Neuron (in vitro differentiated cells): Measurements from ENCODE around the gene AADAT.
"Not testable (repeated sequence)": the region's sequence is repeated elsewhere in the genome, so short reads cannot be mapped to it uniquely, and the experiment has no call there.

ENCODE experiments used
- H2AFZ ChIP-seq: one replicate; pipeline ENCODE4 v1.6.1; 2013; ENCODE audit warnings: low read depth, mild to moderate bottlenecking, inconsistent platforms, low read length, moderate library complexity
- H3K27me3 ChIP-seq: one replicate; pipeline ENCODE4 v1.6.1; 2013; ENCODE audit warnings: low read length; ENCODE audit not compliant: insufficient read depth
- H3K36me3 ChIP-seq: one replicate; pipeline ENCODE4 v1.6.1; 2013; ENCODE audit warnings: low read length; ENCODE audit not compliant: insufficient read depth
- H3K4me1 ChIP-seq: one replicate; pipeline ENCODE4 v1.6.1; 2013; ENCODE audit warnings: low read length; ENCODE audit not compliant: insufficient read depth
- H3K4me3 ChIP-seq: 2 replicates; pipeline ENCODE4 v1.5.1; 2013; ENCODE audit warnings: mild to moderate bottlenecking, low read length, moderate library complexity
- H3K9me3 ChIP-seq: one replicate; pipeline ENCODE4 v1.6.1; 2013; ENCODE audit warnings: low read length

Gene AADAT

GRCh38 chr4:170110285-170110672, 20.5 kb upstream of the AADAT start:
- Histone ChIP-seq H2AFZ (no peak overlapping the region), H3K9me3 (no peaks in the 10 kb centered on the region), H3K4me1 (peaks cover 18% of the 10 kb centered on the region), H3K4me3 (no peak overlapping the region), H3K27me3 (peaks cover 5% of the 10 kb centered on the region), H3K36me3 (no peaks in the 10 kb centered on the region)

DNA sequence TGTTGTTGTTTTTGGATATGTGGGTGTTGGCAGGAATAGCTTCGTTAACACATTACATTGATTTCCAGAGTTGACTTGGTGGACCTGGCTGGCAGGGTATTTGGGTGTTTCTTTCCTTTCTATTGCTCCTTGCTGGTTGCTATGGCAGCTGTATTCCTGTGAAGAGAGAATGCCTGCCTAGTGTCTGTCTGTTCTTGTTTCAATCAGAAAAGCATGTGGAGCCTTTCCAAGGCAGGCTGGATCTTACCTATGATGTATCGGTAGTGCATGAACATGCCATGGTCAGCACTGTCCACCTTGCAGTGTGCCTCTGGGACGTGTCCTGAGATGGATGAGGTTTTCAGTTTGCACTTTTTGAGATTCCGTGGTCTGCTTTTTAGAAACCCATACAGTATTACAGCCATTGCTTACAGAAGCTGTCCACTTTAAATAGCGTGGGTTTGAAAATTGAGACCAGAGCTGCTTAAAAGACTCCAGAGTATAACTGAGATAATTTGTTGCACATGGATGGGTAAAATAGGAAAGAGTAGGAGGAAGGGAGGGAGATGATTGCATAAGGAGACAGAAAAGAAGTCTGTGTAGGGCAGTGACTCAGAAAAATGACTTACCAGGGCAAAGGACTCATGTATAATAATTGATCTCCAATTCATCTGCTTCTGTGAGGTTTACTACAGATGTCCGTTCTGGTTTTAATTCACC, 20.0 kb upstream of the AADAT start:
- no peaks in the 10 kb centered on the region for H3K9me3 ChIP-seq
- H3K36me3 ChIP-seq = no peaks in the 10 kb centered on the region
- no peak overlapping the region for H3K4me3 ChIP-seq
- H3K4me1 ChIP-seq = peaks cover 18% of the 10 kb centered on the region
- no peak overlapping the region for H2AFZ ChIP-seq
- peaks cover 5% of the 10 kb centered on the region for H3K27me3 ChIP-seq

- H3K36me3 ChIP-seq = no peaks in the 10 kb centered on the region
- H3K4me3 ChIP-seq = no peak overlapping the region
- no peaks in the 10 kb centered on the region for H3K9me3 ChIP-seq
- no peak overlapping the region for H2AFZ ChIP-seq
- peaks cover 18% of the 10 kb centered on the region for H3K4me1 ChIP-seq
- peaks cover 5% of the 10 kb centered on the region for H3K27me3 ChIP-seq
These were observed 17.1 kb upstream of the AADAT start for GRCh38 chr4:170106900-170107299.

DNA sequence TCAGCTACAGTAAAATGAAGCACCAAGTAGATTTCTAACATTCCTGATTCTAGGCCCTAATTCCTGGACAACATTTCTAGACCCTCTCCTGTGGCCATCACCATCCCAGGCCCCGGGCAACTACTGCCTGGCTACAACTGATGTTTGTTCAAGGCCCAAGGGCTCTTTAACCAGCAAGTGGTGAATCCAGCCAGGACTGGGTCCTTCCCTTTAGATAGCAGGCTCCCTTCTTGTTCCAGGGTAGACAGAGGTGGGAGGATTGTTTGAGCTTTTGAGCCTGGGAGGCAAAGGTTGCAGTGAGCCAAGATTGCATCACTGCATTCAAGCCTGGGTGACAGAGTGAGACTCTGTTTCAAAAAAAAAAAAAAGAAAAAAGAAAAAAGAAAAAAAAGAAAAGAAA, 12.7 kb upstream of the AADAT start:
- H2AFZ ChIP-seq = no peak overlapping the region
- H3K27me3 ChIP-seq = peaks cover 3% of the 10 kb centered on the region
- peaks cover 2% of the 10 kb centered on the region for H3K9me3 ChIP-seq
- H3K36me3 ChIP-seq = no peaks in the 10 kb centered on the region
- no peaks in the 10 kb centered on the region for H3K4me1 ChIP-seq
- H3K4me3 ChIP-seq = no peak overlapping the region

GRCh38 chr4:170098171-170098570, 8.4 kb upstream of the AADAT start:
- not testable (repeated sequence) for H3K36me3 ChIP-seq, H3K4me1 ChIP-seq, H2AFZ ChIP-seq, H3K4me3 ChIP-seq, H3K27me3 ChIP-seq, H3K9me3 ChIP-seq

- Histone ChIP-seq H3K27me3 (no peaks in the 10 kb centered on the region), H3K4me3 (no peak overlapping the region), H2AFZ (no peak overlapping the region), H3K9me3 (peaks cover 2% of the 10 kb centered on the region), H3K36me3 (no peaks in the 10 kb centered on the region), H3K4me1 (peaks cover 6% of the 10 kb centered on the region)
These were observed 7.9 kb upstream of the AADAT start for GRCh38 chr4:170097681-170098080.

GRCh38 chr4:170093973-170094535, 4.3 kb upstream of the AADAT start:
- H3K4me1 ChIP-seq = peaks cover 7% of the 10 kb centered on the region
- no peak overlapping the region for H2AFZ ChIP-seq
- H3K27me3 ChIP-seq = no peaks in the 10 kb centered on the region
- H3K4me3 ChIP-seq = no peak overlapping the region
- H3K36me3 ChIP-seq = no peaks in the 10 kb centered on the region
- H3K9me3 ChIP-seq = peaks cover 2% of the 10 kb centered on the region

DNA sequence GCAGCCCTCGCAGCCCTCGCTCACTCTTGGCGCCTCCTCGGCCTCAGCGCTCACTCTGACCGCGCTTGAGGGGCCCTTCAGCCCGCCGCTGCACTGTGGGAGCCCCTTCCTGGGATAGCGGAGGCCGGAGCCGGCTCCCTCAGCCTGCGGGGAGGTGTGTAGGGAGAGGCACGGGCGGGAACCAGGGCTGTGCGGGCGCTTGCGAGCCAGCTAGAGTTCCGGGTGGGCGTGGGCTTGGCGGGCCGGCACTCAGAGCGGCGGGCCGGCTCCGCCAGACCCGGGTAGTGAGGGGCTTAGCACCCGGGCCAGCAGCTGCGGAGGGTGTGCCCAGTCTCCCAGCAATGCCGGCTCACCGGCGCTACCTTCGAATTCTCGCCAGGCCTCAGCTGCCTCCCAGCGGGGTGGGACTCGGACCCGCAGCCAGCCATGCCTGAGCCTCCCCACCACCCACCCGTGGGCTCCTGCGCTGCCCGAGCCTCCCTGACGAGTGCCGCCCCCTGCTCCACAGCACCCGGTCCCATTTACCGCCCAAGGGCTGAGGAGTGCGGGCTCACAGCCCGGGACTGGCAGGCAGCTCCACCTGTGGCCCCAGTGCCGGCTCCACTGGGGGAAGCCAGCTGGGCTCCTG, 1.4 kb upstream of the AADAT start:
- Histone ChIP-seq H3K4me1 (peaks cover 16% of the 10 kb centered on the region), H3K9me3 (no peaks in the 10 kb centered on the region), H3K36me3 (peaks cover 23% of the 10 kb centered on the region), H2AFZ (no peak overlapping the region), H3K27me3 (no peaks in the 10 kb centered on the region), H3K4me3 (no peak overlapping the region)

- Histone ChIP-seq H3K4me3 (peak overlapping the region; percentile 66), H2AFZ (peak overlapping the region; percentile 69), H3K27me3 (no peaks in the 10 kb centered on the region), H3K4me1 (peaks cover 16% of the 10 kb centered on the region), H3K36me3 (peaks cover 28% of the 10 kb centered on the region), H3K9me3 (no peaks in the 10 kb centered on the region)
These were observed 746 bp upstream of the AADAT start for GRCh38 chr4:170090352-170091052.

- Histone ChIP-seq H3K4me1 (peaks cover 13% of the 10 kb centered on the region), H2AFZ (peak overlapping the region; percentile 69), H3K36me3 (peaks cover 40% of the 10 kb centered on the region), H3K27me3 (no peaks in the 10 kb centered on the region), H3K9me3 (peaks cover 2% of the 10 kb centered on the region), H3K4me3 (peak overlapping the region; percentile 66)
These were observed 485 bp downstream of the AADAT start for GRCh38 chr4:170089274-170089667.

DNA sequence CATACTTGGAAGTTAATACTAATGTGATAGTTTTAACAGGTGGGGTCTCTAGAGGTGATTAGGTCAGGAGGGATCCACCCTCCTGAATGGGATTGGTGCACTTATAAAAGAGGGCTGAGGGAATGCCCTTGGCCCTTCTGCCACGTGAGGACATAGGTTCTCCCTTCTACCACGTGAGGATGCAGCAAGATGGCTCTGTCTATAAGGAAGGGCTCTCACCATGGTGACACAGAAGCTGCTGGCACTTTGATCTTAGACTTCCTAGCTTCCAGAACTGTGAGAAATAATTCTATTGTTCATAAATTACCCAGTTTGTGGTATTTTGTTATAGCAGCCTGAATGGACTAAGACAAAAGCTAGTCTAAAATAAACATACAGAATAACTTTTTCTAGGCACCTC, 1.0 kb downstream of the AADAT start:
- Histone ChIP-seq H3K36me3 (peaks cover 45% of the 10 kb centered on the region), H3K4me1 (peaks cover 9% of the 10 kb centered on the region), H3K27me3 (no peaks in the 10 kb centered on the region), H3K9me3 (peaks cover 4% of the 10 kb centered on the region), H2AFZ (peak overlapping the region; percentile 69), H3K4me3 (peak overlapping the region; percentile 66)

- peaks cover 4% of the 10 kb centered on the region for H3K9me3 ChIP-seq
- no peaks in the 10 kb centered on the region for H3K27me3 ChIP-seq
- H2AFZ ChIP-seq = no peak overlapping the region
- H3K4me1 ChIP-seq = peaks cover 9% of the 10 kb centered on the region
- H3K4me3 ChIP-seq = no peak overlapping the region
- H3K36me3 ChIP-seq = peaks cover 58% of the 10 kb centered on the region
These were observed 2.5 kb downstream of the AADAT start for GRCh38 chr4:170087163-170087700.

DNA sequence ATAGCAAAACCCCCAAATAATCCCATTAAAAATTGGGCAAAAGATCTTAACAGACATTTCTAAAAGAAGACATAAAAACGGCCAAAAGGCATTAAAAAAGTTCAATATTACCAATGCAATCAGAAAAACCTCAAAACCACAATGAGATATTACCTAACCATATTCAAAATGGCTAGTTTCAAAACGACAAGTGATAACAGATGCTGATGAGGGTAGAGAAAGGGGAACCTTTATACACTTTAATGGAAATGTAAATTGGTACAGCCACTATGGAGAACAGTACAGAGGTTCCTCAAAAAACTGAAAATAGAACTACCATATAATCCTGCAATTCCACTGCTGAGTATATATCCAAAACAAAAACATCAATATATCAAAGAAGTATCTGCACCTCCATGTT, 6.2 kb downstream of the AADAT start:
- no peak overlapping the region for H3K4me3 ChIP-seq
- peaks cover 4% of the 10 kb centered on the region for H3K9me3 ChIP-seq
- H3K27me3 ChIP-seq = no peaks in the 10 kb centered on the region
- H3K4me1 ChIP-seq = peaks cover 4% of the 10 kb centered on the region
- H2AFZ ChIP-seq = no peak overlapping the region
- peaks cover 91% of the 10 kb centered on the region for H3K36me3 ChIP-seq
